Stomach (tissue), 4 donors: ENCODE measurements around the gene OSM.

Source experiments
- EP300 ChIP-seq: sonication (generic); formaldehyde crosslinking; IDR thresholded peaks from one replicate; pipeline ENCODE4 v1.6.1; 2017; ENCODE audit warnings: antibody characterized with exemption
- POLR2A ChIP-seq, 4 donors: fragments of 450-650 bp; IDR thresholded peaks; one replicate each; pipeline ENCODE4 v1.6.1; 2016; ENCODE audit warnings: antibody characterized with exemption in 4 of 4, control low read depth in 2 of 4, mild to moderate bottlenecking in 1 of 4, moderate library complexity in 1 of 4
- TF ChIP-seq, protein P1 (sequence below), 7 experiments: fragments of 450-650 bp in 4 of 7; fragments of 200-600 bp in 3 of 7; sonication (generic) in 3 of 7; IDR thresholded peaks; one replicate each; pipeline ENCODE4 v1.5.1; 2016 to 2019; ENCODE audit warnings: antibody characterized with exemption in 7 of 7, control low read depth in 2 of 7, mild to moderate bottlenecking in 1 of 7

DNA sequence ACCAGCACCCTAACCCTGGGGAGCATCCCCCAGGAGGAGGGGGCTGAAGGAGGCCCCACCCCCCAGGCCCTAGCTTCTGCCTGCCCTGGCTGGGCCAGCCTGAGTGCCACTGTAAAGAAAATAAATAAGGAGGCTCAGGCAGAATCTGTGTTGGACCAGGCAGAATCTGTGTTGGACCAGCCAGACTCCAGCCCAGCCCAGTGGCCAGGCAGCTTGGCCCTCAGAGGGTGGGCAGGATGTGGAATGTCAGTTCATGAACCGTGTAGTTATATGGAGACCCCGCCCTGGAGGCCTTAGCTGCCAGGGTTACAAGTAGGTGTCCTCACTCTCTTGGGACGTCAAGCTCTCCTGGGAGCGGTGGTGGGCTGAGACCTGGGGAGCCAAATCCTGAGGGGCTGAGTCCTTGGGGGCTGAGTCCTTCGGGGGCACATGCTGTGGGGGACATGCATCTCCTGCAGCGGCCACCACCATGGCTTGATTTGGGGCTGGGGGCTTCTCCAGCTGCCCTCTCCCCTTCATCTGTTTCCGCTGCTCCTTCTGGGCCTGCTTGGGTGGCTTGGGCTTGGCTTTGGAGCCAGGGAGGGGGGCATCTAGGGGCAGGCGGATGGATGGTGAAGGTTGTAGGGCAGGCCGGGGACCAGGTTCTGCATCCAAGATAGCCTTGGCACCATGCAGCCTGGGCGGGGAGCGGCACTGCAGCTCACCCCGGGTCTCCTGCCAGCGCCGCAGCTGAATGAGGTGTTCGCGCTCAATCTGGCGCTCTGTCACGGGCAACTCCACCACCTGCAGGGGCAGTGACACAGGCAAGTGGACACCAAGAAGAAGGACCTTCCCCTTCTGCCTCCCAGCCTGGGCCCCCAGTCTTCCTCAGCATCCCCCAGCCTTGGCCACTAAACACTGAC, 25.7 kb upstream of the OSM start:
- TF ChIP-seq, protein P1, sequence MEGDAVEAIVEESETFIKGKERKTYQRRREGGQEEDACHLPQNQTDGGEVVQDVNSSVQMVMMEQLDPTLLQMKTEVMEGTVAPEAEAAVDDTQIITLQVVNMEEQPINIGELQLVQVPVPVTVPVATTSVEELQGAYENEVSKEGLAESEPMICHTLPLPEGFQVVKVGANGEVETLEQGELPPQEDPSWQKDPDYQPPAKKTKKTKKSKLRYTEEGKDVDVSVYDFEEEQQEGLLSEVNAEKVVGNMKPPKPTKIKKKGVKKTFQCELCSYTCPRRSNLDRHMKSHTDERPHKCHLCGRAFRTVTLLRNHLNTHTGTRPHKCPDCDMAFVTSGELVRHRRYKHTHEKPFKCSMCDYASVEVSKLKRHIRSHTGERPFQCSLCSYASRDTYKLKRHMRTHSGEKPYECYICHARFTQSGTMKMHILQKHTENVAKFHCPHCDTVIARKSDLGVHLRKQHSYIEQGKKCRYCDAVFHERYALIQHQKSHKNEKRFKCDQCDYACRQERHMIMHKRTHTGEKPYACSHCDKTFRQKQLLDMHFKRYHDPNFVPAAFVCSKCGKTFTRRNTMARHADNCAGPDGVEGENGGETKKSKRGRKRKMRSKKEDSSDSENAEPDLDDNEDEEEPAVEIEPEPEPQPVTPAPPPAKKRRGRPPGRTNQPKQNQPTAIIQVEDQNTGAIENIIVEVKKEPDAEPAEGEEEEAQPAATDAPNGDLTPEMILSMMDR (IDR thresholded peaks at IDR 0.05) = no peak
- TF ChIP-seq POLR2A (IDR thresholded peaks at IDR 0.05) (no peak), EP300 (no peak)
